HG02973 (cell line): ENCODE data around the gene CLIC1.

Experiments used
- ATAC-seq: cut with Tn5 transposase; IDR thresholded peaks from one replicate; pipeline ENCODE4 v1.9.1; 2021; ENCODE audit warnings: moderate library complexity; ENCODE audit not compliant: unreplicated experiment

The CLIC1 gene

DNA sequence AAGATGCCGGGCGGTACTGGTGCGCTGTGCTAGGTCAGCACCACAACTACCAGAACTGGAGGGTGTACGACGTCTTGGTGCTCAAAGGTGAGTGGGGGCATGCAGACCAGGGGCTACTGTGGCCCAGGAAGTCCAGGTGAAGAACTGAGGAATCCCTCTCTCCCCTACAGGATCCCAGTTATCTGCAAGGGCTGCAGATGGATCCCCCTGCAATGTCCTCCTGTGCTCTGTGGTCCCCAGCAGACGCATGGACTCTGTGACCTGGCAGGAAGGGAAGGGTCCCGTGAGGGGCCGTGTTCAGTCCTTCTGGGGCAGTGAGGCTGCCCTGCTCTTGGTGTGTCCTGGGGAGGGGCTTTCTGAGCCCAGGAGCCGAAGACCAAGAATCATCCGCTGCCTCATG, 28.6 kb downstream of the CLIC1 start:
- no peak for ATAC-seq

DNA sequence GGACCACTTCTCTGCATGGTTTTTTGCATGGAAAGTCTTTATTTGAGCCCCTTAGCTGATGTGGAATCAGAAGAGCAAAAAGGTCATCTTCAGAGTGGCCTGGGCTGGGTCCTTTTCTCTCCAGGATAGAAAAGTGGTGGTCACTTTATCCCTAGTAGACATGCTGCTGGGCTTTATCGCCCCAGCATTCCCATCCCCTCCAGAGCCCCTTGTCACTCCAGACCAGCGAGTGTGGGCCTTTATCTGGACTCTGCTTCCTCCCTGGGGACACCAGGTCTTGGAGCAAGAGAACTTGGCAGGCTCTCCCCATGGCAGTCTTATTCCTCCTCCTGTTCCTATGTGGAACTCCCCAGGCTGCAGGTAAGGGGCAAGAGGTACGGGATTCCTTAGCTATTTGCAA, 29.7 kb downstream of the CLIC1 start, which contains the start of gene LY6G6F:
Gene LY6G6F (plus strand): TSS at position 268 of the 400 bp plus-strand sequence. CDS start 41 bp downstream, at position 309.
- no peak for ATAC-seq

DNA sequence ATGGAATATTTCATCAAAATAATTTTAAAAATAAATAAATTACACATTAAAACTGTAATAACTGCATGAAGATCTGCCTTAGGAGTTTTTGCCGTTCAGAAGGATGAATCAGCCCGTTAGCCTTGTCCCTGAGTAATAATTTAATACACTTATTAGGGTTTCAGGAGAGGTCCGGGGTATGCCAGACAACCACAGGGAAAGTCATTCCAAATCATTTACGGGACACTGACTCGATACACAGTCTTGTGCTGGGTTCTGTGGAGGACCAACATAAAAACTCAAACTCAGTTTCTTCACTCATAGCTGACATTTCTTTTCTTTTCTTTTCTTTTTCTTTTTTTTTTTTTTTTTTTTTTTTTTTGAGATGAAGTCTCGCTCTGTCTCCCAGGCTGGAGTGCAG, 30.4 kb downstream of the CLIC1 start:
- no peak for ATAC-seq

DNA sequence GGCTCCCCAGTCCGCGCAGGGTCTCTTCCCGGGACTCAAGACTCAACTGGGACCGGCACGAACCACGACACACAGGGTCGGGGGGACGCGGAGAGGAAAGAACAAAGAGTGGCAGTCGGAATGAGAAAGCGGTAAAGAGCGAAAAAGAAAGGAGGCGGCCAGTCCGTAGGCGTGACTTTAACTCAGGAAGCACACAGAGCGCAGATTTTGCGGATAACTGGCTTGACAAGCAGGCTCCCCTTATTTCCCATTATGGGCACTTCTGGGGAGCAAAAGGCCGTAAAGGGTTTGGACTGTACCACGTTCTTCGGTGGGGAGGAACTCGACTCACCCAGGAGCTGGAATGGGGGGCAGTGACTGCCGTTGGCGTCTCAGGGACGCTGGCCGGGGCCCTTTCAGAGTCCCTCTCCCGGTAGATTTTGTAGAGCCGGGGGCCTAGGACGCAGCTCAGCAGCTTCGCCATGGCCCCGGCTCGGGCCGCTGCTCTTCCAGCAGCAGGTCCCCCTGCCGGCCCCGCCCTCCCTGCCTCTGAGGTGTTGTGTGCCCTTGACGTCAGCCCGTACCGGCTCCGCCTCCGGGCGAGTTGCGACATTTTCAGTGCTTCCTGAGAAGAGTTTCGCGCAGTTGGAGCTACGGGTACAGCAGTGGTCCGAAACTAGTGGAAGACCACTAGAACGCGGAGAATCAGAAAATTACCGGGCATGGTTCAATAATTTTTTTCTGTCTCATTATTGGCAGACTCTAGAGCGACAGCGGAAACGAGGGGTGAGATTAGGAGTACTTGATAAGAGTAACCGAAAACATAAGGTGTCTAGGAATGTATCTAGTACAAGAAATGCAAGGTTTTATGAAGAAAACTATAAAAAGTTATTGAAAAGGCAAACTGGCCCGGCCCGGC, 33.3 kb downstream of the CLIC1 start, which contains the start of gene ABHD16A:
Gene ABHD16A (minus strand): TSS at position 506 of the 898 bp plus-strand sequence. CDS start 43 bp downstream, at position 463.
- ATAC-seq, result peak; percentile 77

DNA sequence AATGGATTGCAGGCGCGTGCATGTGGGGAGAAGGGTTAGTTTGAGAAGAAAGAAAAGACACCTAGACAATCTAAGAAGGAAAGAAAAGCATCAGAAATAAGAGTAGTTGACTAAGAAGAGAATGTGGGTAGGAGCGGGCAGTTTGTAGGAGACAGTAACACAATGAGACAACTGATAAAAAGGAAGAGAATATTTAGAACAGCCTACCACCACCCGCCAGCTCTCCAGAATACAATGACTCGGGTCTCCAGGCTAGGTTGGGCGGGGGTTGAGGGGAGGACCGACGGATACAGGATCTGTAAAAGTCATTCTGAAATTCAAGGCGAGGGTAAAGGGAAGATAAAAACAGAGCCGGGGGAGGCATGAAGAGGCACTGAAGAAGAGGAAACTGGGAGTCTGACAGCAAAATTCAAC, 33.9 kb downstream of the CLIC1 start:
- peak; percentile 4 for ATAC-seq

DNA sequence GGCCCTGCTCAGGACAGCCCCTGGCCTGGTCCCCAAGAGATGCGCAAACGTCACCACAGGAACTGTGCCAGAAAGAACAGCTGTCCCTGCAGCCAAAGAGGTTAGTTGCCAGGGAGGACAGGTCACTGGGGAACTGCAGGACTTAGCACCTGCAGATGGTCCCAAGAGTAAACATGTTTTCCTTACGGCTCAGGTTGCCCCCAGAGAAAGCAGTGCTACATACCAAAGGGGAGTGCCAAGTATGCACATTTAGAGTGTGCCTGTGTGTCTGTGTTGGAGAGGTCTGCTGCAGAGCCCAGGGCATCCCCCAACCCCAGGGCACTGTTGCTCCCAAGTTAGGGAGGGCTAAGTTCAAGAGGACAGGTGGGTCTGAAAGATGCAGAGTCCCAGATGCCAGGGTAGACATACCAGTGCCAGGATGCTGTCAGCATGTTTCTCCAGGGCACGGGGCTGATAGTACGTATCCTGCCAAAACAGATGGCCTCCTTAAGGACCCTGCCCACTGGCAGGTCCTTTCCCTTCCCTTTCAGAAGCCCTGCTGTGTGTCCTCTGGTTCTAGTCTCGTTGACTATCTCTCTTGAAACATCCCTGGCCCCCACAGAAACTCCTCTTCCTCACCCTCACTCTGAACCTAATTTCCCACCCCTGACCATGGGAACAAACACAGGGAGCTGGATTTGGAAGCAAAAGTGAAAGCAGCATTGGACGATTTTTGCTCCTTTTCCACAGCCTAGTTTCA, 34.5 kb downstream of the CLIC1 start:
- ATAC-seq, result no peak

DNA sequence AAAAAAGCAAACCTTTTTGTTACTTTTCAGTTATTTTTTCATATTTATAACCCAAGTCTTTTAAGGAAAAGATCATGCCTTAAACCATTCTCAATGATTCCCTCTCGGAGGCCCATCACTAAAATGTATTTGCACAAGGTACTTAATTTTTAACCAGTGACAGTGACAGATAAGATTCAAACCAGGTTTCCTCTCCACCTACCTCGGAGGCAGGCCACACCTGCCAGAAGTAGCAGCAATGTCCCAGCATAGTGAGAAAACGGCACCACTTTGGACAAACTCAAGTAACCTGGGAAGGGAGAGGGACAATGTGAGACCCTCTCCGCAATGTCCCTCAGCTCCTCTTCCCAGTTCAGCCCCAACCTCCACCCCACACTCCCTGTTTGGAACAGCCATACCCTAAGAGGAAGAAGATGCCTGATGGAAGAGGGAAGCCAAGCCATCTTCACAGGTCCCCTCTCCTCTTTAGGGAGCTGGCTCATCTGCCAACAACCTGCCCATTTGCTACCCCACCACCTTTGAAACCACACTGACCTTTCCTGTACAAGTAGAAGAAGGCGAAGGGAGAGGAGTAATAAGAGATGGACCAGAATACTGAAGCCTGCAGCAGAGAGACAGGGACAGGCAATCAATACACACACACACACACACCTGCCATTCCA, 35.5 kb downstream of the CLIC1 start:
- ATAC-seq, result no peak

DNA sequence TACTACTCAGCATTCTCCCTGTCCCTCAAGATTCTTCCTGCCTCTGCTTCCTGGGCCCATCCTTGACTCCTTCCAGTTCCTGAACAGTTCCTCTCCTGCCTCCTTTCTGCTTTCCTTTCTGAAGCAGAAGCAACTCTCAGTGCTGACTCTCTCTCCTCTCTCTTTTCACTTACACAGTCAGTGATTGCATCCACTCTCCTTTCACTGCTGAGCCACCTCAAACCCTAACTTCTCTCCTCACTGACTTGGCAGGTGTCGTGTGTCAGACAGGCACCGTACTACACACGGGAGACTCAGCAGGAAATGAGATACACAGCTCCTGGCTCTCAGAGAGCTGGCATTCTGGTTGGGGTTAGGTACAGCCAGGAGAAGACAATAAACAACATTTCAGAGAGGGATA, 38.8 kb downstream of the CLIC1 start:
- no peak for ATAC-seq

DNA sequence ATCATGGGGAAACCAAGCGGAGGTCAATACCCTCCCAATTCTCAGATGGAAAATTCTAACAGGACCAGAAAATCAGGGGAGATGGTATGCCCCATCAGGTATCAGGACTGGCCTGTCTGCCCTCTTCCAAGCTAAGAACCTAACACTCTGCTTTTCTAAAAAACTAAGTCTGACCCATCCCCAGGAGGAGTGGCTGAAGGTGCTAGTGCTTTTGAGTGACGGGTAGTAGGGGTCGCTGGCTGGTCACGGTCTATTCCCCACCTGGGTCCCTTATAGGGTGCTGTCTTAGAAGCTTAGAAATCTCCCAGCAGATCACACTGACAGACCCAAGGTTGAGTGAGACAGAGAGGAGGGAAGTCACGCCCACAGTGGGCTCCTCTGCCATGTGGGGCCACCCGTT, 42.8 kb downstream of the CLIC1 start:
- ATAC-seq, result no peak

DNA sequence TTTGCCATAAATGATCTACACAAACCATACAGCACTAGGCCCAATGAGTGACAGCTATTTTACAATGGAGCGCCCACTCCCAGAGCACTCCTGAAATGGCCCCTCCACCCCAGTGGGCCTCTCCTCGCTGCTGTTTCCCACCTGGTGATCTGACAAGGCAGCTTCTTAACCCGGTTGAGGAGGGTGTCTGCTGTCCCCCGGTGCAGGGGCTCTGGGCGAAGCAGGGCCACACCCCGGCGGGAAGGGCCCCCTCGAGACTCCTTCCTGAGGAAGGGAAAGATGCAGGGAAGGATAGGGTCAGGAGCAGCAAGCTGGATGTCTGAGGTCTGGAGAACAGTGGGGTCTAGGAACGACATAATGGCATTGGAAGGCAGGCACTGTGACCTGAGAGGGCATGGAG, 43.4 kb downstream of the CLIC1 start:
- no peak for ATAC-seq

DNA sequence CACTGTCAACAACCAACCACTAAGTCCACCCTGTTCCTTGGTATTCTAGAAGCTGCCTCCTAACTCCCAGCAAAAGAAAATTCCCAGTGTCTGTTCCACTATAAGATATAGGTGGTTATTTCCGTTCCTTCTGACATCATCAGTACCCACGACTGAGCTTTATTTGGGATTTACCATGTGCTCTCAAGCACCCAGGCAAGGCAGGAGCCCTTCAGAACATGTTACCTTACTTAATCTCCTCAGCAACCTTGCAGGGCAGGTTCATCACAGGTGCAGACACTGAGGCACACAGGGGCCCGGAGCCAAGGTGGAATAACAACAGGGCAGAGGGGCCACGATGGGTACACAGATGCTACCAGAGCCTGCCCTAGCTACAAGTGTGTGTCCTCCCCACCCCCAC, 44.0 kb downstream of the CLIC1 start:
- ATAC-seq, result no peak

DNA sequence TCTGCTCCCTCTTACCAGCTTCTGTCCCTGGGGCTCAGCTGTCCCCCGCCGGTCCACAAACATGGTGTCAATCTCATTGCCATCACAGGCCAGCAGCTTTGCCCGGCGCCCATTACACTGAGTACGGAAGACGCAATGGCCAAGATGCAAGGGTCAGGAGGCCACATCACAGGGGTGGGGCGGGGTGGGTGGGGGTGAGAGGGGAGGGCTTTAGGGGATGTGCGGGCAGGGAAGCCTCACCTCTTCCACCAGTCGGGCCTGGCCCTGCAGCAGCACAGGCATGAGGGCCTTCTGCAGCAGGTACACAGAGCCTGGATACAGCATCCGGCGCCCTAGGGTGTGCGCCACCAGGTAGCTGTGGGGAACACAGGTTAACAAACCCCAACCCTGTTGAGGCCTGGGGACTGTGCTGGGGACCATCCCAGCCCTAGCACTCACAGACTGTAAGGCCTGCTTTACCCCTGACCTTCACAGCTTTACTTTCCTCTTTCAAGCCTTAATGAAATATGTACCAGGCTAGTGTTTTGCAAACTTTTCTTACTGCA, 44.7 kb downstream of the CLIC1 start:
- ATAC-seq, result no peak

DNA sequence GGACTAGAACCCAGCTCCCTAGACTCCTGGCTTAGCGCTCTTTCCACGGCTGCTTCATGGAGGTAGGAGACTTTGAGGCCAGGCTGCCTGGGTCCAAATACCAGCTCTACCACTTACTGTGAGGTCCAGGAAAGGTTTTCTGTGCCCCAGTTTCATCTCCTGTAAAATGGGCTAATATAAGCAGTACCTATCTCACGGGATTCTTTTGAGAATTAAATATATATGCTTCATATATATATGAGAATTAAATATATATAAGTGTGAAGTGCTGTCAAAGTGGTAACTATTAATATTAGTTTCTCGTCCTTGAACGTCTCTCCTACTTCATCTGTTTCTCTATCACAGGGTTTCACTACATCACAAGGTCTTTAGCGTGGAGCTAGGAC, 45.3 kb downstream of the CLIC1 start:
- no peak for ATAC-seq

DNA sequence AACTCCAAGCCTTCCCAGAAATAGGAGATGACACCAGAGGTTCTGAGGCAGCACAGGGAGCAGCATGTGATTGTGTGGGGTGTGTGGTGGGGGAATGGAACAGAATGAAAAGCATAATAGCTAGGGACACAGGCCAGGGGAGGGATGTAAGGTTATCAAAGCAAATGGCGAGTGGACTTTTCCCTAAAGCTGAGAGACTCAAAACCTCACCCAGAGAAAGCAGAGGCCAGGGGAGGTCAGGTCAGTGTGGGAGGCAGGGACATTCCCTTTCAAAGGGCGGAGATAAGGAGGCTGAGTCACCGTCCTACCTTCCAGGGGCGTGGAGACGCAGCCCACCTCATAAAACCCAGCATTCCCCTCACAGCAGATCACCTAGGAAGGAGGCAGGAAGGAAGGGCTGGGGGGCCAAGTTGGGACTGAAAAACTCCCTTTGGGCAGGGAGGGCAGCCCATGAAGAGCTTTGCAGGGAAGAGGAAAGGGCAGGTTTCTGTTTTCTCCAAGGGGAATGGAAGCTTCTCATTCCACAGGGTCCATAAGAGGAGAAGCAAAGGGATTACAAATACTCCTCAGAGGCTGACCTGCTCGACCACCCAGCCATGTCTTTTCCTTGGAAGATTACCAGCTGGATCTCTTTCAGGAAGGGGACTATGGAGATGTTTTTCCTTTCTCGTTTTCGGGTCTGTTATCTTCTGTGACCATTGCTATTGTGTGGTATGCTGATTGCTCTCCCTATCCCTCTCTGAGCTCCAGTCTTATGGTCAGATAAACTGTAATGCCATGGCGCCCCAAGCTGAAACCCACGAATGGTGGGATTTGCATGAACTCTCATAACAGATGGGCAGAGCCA, 45.9 kb downstream of the CLIC1 start:
- ATAC-seq, result no peak

DNA sequence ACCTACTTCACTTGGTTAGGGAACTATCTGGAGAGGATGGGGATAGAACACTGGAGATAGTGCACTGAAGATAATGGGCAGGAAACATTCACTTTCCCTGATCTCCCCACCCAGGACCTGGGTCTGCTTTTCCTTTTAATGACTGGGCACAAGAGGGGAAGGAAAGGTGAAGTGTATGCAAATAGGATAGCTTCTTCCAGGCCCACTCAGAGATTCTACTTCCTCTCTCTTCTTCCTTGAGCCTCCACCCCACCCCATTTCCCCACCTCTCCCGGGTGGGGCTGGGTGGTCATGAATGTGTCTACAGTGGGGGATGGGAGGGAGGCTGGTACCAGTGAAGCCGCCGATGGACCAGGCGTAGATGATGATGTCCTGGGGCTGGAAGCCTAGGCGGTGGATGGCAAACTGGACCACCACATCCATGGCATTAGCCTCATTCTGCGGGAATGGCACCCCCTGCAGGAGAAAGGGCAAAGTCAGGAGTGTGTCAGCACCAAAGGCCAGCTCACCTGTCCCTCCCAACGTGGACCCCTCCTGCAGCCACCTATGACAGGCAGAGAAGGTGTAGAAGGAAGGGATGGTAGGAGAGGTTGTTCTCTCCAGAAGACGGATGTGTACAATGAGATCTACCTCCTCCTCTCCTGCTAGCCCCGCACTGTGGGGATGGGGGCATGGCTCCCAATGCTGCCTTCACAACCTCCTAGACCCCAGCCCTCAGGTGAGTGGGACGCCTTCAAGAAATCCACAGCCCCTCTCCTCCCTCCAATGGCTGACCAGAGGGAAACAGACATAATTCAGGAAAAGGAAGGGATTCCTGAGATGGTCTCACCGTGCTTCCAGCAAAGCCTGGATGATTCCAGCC, 46.9 kb downstream of the CLIC1 start:
- ATAC-seq, result no peak

DNA sequence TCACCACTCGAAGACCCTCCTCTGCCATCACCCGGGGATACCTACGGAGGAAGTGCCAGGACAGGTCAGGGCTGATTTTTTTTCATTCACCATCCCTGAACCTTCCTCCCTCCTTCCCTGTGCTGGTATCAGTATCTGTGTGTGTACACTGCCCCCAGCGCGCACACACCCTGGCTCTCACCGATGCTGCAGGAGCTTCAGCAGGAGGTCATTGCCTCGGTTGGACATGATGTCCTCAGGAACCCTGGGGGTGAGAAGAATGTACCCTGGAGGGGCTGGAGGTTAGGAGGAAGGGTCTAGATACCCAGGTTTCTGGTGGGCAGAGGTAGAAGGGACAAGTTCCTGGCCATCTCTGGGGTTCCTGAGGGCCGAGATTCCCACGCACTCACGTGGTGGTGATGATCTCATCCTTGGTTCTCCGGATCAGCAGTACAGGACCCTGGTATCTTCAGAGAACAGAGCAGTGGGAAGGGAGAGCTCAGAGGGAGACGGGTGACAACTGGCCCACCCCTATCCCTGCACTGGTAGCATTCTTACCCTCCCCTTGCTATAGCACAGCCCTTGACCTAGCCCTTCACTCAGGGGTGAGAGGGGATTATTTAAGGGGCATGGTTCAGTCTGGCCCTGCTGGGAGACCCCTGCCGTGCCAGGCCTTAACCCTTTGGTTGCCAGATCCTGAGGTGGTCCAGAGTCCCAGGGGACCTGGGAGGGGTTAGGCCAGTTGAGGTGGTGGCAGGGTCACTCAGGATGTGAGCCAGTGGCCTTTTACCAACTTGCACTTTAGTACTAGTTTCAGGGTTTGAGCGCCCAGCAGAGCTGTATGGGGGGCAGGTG, 48.3 kb downstream of the CLIC1 start:
- no peak for ATAC-seq

DNA sequence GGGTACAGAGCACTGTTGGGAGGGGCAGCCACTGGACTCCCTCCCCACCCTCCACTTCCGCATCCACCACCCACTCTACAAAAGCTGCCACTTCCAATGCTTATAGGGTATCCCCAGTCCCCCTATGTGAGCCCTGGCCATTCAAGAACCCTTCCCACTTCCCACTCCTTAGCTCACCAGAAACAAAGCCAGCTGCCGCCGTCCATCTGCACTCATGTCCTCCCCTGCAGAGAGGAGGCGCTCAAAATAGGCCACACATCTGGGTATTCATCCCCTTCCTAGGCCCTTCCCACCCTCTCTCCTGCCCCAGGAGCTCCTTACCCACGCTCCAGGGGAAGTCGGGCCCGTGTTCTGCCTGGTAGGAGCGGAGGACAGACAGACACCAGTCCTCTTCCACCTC, 49.0 kb downstream of the CLIC1 start:
- no peak for ATAC-seq

DNA sequence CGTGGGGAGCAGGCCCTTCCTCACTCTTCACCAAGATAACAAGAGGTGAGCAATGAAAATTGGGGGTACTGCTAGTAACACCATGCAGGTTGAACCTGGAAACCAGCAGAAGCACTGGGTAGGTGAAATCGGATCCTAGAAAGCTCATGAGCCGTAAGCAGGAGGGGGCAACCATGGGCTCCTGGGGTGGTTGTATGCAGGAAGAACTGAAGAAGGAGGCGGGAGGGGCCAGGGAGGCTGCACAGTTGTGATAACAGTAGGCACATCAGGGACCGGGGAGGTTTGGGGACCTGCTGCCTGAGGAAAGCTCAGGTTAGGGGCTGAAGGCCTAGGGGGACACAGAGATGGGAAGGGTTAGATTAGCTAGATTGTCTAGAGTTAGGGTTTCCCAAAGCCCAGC, 49.8 kb downstream of the CLIC1 start:
- no peak for ATAC-seq
